AG08395 (cell line): Measurements from ENCODE around the gene IGFBP6.

Source experiments
- DNase-seq: peaks from one replicate; pipeline ENCODE4 v3.0.0; 2012; ENCODE audit warnings: mixed read lengths, low spot score

IGFBP6 gene, protein sequence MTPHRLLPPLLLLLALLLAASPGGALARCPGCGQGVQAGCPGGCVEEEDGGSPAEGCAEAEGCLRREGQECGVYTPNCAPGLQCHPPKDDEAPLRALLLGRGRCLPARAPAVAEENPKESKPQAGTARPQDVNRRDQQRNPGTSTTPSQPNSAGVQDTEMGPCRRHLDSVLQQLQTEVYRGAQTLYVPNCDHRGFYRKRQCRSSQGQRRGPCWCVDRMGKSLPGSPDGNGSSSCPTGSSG

DNA sequence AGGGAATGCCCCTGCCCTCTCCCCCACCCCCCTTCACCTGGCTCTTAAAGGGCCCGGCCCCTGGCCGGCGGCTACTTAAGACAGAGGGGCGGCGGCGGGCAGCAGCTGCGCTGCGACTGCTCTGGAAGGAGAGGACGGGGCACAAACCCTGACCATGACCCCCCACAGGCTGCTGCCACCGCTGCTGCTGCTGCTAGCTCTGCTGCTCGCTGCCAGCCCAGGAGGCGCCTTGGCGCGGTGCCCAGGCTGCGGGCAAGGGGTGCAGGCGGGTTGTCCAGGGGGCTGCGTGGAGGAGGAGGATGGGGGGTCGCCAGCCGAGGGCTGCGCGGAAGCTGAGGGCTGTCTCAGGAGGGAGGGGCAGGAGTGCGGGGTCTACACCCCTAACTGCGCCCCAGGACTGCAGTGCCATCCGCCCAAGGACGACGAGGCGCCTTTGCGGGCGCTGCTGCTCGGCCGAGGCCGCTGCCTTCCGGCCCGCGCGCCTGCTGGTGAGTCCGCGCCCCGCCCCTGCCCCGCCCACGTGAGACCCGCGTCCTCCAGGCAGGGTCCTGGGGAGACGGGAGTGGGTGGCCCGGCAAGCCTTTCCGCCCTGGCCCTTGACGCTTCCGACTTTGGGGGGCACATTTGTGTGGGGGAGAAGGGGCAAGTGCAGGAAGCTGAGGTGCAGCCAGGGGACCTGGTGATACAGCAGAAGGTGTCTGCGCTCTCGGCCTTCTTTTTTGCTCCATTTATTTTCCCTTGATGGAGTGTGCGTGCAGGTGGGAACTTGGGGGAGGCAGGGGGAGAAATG, at the start of gene IGFBP6:
Gene IGFBP6, plus strand, starts transcription at position 104 of the 790 bp plus-strand sequence. Its CDS starts 51 bp downstream, at position 155.
- DNase-seq: peak; percentile 40

DNA sequence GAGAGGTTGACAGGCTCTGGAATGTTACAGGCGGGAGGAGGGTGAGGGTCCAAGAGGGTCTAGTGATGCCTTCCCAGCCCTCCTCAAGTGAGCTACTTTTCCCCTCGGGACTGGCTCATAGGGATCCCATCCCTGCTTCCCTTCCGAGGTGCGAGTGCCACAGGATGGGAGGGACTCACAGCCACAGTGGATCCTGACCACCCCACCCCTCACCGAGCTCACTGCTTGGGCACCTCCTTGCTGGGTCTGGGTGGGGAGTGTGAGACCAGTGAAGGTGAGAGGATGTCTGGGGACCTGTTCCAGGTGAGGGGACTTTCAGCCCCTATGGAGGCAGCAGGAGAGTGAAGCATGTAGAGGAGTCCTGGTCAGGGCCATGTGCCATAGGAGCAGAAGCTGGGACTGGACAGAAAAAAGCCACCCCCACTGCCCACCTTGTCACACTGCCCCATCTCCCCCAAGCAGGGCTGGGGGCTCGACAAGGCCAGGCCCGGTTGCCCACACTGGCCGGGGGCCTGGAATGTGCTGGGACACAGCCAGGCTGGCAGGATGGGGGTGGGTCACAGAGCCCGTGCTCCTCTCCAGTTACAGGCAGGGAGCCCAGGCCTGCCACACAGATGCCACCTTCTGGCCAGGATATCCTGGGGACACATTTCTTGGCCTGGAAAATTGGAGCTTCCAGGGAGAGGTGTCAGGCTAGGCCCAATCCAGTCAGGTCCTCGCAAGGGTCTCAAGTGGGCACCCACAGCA, 49.3 kb upstream of the IGFBP6 start:
- no peak for DNase-seq

DNA sequence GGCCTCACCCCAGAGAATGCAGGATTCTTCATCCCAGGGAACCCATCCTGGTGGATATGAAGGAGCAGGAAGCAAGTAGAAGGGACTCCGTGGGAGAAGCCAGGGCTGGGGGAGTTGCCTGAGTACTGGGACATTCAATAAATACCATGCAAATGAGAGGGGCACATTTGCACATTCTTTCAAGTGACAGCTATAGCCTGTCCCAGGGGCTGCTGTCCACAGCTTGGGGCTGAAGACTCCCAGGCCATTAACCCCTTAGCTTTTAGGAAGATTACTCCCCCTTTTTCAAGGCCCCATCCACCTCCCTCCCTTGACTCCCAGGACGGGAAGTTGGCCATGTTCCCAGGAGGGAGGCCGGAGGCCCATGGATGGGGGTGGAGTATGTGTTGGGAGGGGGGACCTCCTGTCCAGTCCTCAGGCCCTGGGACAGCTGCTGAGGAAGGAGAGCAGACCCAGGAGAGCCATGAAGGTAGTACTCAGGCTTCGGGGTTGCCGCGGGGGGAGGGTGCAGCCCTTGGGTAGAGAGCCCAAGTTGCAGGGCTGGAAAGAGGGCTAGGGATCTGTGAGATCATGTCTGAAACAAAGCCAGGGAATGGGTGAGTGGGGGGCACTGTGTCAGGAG, 48.6 kb upstream of the IGFBP6 start:
- no peak for DNase-seq

GRCh38 chr12:53049571-53050318, 47.7 kb upstream of the IGFBP6 start, which contains the start of gene TNS2:
Gene TNS2 (plus strand): TSS chr12:53050065. CDS start chr12:53050186, 121 bp downstream.
- DNase-seq: peak; percentile 58

DNA sequence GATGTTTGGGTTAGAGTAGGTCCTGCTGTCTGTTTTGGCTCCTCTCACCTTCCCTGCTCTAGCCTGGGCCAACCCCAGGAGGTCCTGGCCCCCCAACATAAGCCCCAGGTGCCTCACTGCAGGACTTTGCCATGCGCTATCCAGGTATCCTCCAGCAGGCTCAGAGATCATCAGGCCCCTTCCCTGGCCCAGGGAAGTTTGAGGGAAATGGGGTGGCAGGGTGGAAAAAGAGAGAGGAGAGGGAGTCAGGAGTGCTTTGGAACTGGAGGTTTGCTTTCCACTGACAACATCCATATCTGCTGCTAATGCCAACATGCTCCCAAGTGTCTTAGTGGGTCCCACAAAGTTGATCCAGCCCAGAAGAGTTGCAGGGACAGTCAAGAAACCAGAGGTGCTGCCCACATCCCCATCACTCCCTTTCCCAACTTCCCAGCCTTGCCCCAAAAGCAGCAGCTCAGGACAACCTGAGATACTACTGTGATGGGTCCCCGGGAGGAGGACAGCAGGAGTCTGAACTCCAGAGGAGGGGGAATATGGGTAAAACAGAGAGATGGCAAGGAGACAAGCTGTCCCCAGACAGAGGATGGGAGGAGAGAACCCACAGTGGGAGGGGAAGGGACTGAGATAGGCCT, 46.9 kb upstream of the IGFBP6 start:
- no peak for DNase-seq

- peak; percentile 47 for DNase-seq
Observed at GRCh38 chr12:53051058-53051880, 46.2 kb upstream of the IGFBP6 start.

DNA sequence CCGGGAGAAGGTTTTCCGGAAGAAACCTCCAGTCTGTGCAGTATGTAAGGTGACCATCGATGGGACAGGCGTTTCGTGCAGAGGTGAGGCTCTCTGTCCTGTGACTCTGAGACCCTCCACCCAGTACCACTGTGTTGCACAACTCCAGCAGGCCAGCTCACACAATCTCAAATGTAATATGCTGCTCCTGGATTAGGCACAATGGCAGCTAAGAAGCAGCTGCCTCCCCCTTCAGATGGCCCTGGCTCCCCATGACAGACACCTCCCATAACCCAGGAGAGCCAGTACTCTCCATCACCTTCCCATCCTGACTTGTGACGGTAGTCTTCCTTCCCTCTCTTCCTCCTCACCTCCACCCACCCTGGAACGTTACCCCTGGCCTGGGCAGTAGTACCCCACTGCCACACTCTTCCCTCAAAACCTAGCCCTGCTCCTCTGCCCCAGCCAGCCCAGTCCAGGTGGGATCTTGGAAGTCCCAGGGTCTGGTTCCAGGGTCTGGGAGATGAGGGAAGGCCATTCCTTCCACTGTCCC, 45.5 kb upstream of the IGFBP6 start:
- DNase-seq: no peak

DNA sequence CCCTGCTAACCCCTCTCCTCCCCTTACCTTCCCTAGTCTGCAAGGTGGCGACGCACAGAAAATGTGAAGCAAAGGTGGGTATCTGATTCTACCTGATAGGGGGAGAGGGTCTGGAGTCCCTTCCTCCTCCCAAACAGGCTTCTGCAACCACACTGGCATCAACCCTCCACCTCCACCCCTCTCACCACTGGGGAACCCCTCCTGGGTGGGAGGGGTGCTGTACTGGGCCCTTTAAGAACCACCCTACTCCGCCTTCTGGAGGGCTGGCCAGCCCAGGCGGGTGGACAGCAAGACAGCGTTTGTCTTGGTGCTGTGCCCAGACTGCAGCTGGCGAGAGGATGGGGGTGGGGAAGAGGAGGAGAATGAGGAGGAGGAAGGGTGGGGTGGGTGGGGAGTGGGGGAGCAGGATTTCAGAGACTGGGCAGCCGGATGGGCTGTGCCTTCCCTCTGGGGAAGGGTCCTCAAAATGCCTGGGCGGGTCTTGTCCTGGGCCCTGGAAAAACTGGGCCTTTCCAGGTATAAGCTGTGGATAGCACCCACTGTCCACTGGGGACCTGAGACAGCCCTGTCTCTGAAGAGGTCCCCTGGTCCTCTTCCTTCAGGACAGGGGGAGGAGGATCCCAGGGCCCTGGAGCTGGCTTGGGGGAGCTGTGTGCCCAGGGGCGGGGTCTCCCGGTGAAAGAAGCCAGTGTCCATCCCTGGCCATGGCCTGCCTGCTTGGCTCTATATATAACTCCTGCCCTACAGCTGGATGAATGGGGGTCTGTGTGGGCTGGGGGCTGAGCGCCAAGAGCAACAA, 44.8 kb upstream of the IGFBP6 start:
- peak; percentile 65 for DNase-seq

- DNase-seq: no peak
Observed at GRCh38 chr12:53053218-53054111, 44.0 kb upstream of the IGFBP6 start.

- DNase-seq: peak; percentile 85
Observed at GRCh38 chr12:53054112-53054878, 43.2 kb upstream of the IGFBP6 start.

GRCh38 chr12:53055471-53056266, 41.8 kb upstream of the IGFBP6 start:
- no peak for DNase-seq

GRCh38 chr12:53056296-53056695, 41.2 kb upstream of the IGFBP6 start:
- DNase-seq: no peak

DNA sequence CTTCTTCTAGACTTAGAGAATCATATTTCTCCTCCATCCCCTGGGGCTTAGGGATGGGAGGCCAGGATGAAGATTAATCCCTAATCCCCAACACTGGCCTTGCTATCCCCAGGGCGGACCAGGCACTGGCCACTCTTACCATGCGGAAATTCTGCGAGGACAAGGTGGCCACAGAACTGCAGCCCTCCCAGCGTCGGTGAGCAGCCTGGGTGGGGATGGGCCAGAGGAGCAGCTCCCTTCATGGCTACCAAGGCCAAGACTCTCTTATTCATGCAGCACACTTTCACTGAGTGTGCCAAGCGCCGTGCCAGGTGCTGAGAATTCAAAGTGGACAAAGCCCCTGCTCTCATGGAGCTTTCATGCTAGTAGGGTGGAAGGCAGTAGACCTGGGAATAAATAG, 40.6 kb upstream of the IGFBP6 start:
- DNase-seq: no peak

DNA sequence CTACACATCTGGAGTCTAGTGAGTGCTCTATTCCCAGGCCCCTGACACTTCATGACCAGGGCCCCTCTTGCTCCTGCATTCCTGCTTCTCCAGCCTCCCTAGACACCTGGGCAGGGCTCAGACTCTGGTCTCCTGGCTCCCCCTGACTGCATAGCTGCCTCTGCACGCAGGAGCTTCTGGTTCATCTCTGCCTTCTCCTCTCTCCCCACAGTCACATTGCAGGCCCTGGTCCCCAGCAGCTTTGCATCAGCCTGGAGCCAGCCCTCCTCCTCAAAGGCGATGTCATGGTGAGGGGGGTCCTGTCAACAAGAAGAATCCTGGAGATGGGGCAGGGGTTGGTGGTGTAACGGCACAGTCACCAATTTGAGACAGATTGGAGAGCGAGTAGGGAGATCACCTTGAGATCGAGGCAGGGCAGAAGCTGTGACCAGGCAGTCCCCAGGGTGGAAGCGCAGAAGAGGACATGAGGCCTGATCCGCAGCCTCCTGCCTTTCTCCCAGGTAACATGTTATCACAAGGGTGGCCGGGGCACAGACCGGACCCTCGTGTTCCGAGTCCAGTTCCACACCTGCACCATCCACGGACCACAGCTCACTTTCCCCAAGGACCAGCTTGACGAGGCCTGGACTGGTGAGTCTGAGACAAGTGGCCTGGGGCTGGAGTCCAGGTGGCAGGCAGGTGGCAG, 39.5 kb upstream of the IGFBP6 start:
- no peak for DNase-seq

DNA sequence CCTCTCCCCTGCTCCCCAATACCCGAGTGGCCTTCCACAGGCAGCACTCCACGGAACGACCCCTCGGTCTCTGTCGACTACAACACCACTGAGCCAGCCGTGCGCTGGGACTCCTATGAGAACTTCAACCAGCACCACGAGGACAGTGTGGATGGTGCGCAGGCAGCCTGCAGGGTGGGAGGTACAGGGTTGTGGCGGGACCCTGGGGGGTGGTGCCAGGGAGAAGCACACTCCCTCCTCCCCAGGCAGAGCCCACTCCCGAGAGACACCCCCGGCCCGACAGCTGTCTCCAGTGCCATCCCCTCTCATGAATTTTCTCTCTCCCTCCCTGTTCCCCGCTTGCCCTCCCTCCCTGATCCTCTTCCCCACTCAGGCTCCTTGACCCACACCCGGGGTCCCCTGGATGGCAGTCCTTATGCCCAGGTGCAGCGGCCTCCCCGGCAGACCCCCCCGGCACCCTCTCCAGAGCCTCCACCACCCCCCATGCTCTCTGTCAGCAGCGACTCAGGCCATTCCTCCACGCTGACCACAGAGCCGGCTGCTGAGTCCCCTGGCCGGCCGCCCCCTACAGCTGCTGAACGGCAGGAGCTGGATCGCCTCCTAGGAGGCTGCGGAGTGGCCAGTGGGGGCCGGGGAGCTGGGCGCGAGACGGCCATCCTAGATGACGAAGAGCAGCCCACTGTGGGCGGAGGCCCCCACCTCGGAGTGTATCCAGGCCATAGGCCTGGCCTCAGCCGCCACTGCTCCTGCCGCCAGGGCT, 38.6 kb upstream of the IGFBP6 start:
- DNase-seq: no peak
